Natural killer cell (primary cell): ENCODE data around the gene HMHB1. TPM values are rescaled to one million over a fixed set of nuclear protein-coding genes. Genes with fewer than 3 reads are reported as not detected.

Experiments
- ATAC-seq, 3 donors: fragments of 150-1000 bp in 2 of 3; fragments of 200-7000 bp in 1 of 3; cut with Tn5 transposase; 1 replicate in 1 of 3; 2 replicates in 2 of 3; pipeline ENCODE4 v1.10.0; 2021; ENCODE audit warnings: mild to moderate bottlenecking in 2 of 3, moderate library complexity in 2 of 3
- DNase-seq, 2 donors: peaks; one replicate each; pipeline versions ENCODE4 v3.0.0 to v3.0.0-alpha.2; 2013 to 2021; ENCODE audit warnings: mixed read lengths in 1 of 2
- H3K27ac ChIP-seq: one replicate; pipeline ENCODE4 v1.5.1; 2013; ENCODE audit warnings: mild to moderate bottlenecking, low read length
- H3K27me3 ChIP-seq: one replicate; pipeline ENCODE4 v1.6.1; 2013; ENCODE audit warnings: low read length; ENCODE audit not compliant: control insufficient read depth, insufficient read depth
- H3K36me3 ChIP-seq: one replicate; pipeline ENCODE4 v1.6.1; 2013; ENCODE audit warnings: low read length; ENCODE audit not compliant: control insufficient read depth, insufficient read depth
- H3K4me1 ChIP-seq: one replicate; pipeline ENCODE4 v1.6.1; 2013; ENCODE audit warnings: low read length; ENCODE audit not compliant: control insufficient read depth, insufficient read depth
- H3K4me3 ChIP-seq: one replicate; pipeline ENCODE4 v1.5.1; 2013; ENCODE audit warnings: low read length
- H3K9me3 ChIP-seq: one replicate; pipeline ENCODE4 v1.6.1; 2013; ENCODE audit warnings: low read length; ENCODE audit not compliant: control insufficient read depth, insufficient read depth
- H3K27ac Mint-ChIP-seq, 2 donors: one replicate each; pipeline ENCODE4 v1.8.0; 2022; ENCODE audit warnings: mild to moderate bottlenecking in 2 of 2, mixed read lengths in 2 of 2, moderate library complexity in 1 of 2
- H3K27me3 Mint-ChIP-seq, 2 donors: one replicate each; pipeline ENCODE4 v1.8.0; 2022; ENCODE audit warnings: low read depth in 2 of 2, mixed read lengths in 2 of 2
- H3K36me3 Mint-ChIP-seq: one replicate; pipeline ENCODE4 v1.8.0; 2022; ENCODE audit warnings: mixed read lengths
- H3K4me1 Mint-ChIP-seq, 2 donors: one replicate each; pipeline ENCODE4 v1.8.0; 2022; ENCODE audit warnings: mixed read lengths in 2 of 2
- H3K4me3 Mint-ChIP-seq: one replicate; pipeline ENCODE4 v1.8.0; 2022; ENCODE audit warnings: mild to moderate bottlenecking, moderate library complexity, mixed read lengths
- H3K9me3 Mint-ChIP-seq, 2 donors: one replicate each; pipeline ENCODE4 v1.8.0; 2022; ENCODE audit warnings: mixed read lengths in 2 of 2
- CTCF ChIP-seq: fragments of 200-600 bp; IDR thresholded peaks from one replicate; pipeline ENCODE4 v1.8.0; 2022; ENCODE audit warnings: antibody characterized with exemption
- WGBS: methylation state at CpG from one replicate; pipeline ENCODE4 v1.1.7; 2013; ENCODE audit warnings: missing lambda C conversion rate; ENCODE audit not compliant: insufficient coverage; 5-methylcytosine and 5-hydroxymethylcytosine counted together
- intact Hi-C: fragments of 100-400 bp; cut with micrococcal nuclease; formaldehyde crosslinking; loops from one replicate; pipeline ENCODE4 v1.14.2; 2022
- total RNA-seq, 4 donors: library from RNA; stranded (reverse); fragments of 120-200 nt in 1 of 4; gene quantifications; one replicate each; pipeline versions ENCODE4 v1.2.3 to v1.2.4, GENCODE V29; 2013 to 2022

The HMHB1 gene
- total RNA-seq, 3 donors from 2014 or later (not counting 1 experiment from before 2014, with no cell fraction given), result not detected

DNA sequence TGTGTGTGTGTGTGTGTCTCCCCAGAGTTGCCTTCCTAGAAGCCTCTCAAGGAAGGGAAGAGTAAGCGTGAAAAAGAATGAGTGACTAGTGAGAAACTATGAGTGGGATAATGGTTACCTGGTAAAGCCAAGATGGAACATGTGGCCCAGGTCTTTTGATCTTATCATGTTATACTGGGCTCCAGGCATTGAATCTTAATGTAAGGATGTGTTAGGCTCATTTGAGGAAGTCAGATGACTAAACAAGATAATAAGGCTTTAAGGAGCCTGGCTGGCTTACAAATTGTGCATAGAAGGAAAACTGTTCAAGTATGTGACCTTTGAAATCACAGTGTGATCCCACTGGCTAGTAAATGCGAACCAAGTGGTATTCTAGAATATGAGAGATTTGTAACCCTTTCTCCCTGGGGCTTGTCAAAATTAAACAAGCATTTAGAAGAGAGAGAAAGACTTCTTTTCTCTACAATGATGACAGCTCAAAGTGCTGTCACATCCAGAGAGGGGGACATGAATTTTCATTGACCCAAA is 29.9 kb upstream of the HMHB1 start:
- no peak for ATAC-seq

DNA sequence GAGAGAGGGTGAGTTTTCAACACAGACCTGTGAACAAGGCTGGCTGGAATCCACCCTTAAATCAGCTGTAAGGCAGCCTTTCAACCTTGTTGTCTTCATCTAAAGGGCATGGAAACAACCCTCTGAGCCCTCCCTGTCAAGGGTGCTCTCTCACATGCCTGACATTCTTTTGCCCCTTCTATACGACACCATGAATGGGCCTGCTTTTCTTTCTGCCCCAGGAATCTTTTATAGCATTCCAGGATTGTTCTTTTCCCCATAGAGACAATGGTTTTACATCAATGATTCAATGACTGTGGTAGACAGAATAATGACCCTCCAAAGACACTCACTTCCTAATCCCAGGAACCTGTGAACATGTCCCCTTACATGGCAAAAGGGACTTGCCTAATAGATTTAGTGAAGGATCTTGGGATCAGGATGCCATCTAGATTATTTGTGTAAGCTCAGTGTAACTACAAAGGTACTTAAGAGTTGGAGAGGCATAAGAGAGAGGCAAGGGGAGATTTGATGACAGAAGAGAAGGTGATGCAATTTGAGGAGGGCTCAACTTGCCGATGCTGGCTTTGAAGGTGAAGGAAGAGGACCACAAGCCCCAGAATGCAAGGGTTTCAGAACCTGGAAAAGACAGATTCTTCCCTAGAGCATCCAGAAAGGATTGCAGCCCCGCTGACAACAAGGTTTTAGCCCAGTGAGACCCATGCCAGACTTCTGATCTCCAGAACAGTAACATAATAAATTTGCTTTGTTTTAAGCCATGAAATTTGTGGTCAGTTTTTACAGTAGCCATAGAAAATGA is 29.2 kb upstream of the HMHB1 start:
- 84% methylated on average over 3 of the region's 3 CpGs for WGBS
- no peak for TF ChIP-seq CTCF
- Histone ChIP-seq H3K4me1 (no peaks in the 10 kb centered on the region), H3K9me3 (no peaks in the 10 kb centered on the region), H3K27ac (no peak overlapping the region), H3K36me3 (no peaks in the 10 kb centered on the region), H3K27me3 (no peaks in the 10 kb centered on the region), H3K4me3 (no peak overlapping the region)
- H3K27me3 Mint-ChIP-seq, result peaks cover 4 to 8% of the 10 kb centered on the region in 2 donors
- DNase-seq (no peak), ATAC-seq (no peak)
- H3K4me3 Mint-ChIP-seq, result no peak overlapping the region
- H3K27ac Mint-ChIP-seq, result no peak overlapping the region
- intact Hi-C loops, result no loop called here
- H3K4me1 Mint-ChIP-seq, result no peaks in the 10 kb centered on the region
- H3K9me3 Mint-ChIP-seq, result no peaks in the 10 kb centered on the region
- H3K36me3 Mint-ChIP-seq, result no peaks in the 10 kb centered on the region

More for the DNA sequence above, 29.9 kb upstream of the HMHB1 start:
- WGBS, result 80% methylated on average over 2 of the region's 2 CpGs
- no peak overlapping the region for H3K4me3 ChIP-seq
- Mint-ChIP-seq H3K4me1 (no peaks in the 10 kb centered on the region), H3K27ac (no peak overlapping the region), H3K27me3 (peaks cover 4 to 8% of the 10 kb centered on the region in 2 donors), H3K4me3 (no peak overlapping the region), H3K36me3 (no peaks in the 10 kb centered on the region), H3K9me3 (no peaks in the 10 kb centered on the region)
- no peak overlapping the region for H3K27ac ChIP-seq
- H3K27me3 ChIP-seq, result no peaks in the 10 kb centered on the region
- intact Hi-C loops, result no loop called here
- no peak for TF ChIP-seq CTCF
- no peaks in the 10 kb centered on the region for H3K36me3 ChIP-seq
- H3K4me1 ChIP-seq, result no peaks in the 10 kb centered on the region
- H3K9me3 ChIP-seq, result no peaks in the 10 kb centered on the region
- DNase-seq, result no peak

- Histone ChIP-seq H3K4me3 (no peak overlapping the region), H3K4me1 (peaks cover 5% of the 10 kb centered on the region), H3K27ac (no peak overlapping the region), H3K9me3 (no peaks in the 10 kb centered on the region), H3K36me3 (no peaks in the 10 kb centered on the region), H3K27me3 (no peaks in the 10 kb centered on the region)
- peaks cover 3 to 8% of the 10 kb centered on the region in 2 donors for H3K27me3 Mint-ChIP-seq
- 92% methylated on average over 1 of the region's 1 CpG for WGBS
- no peak for TF ChIP-seq CTCF
- no peaks in the 10 kb centered on the region for H3K36me3 Mint-ChIP-seq
- intact Hi-C loops, result no loop called here
- no peaks in the 10 kb centered on the region for H3K9me3 Mint-ChIP-seq
- H3K27ac Mint-ChIP-seq, result no peak overlapping the region
- ATAC-seq (no peak), DNase-seq (no peak)
- peaks cover 7 to 11% of the 10 kb centered on the region in 2 donors for H3K4me1 Mint-ChIP-seq
- H3K4me3 Mint-ChIP-seq, result no peak overlapping the region
These were observed 23.6 kb upstream of the HMHB1 start for GRCh38 chr5:143788401-143788800.
